Astrocyte of the spinal cord (primary cell): ENCODE data around the gene MRPL46.

Experiments used
- DNase-seq: peaks from one replicate; pipeline ENCODE4 v3.0.0; 2011; ENCODE audit warnings: low read depth, low spot score
- H3K4me3 ChIP-seq: 2 replicates; pipeline ENCODE4 v1.5.1; 2011; ENCODE audit warnings: low read depth, mild to moderate bottlenecking, low read length, moderate library complexity
- in situ Hi-C: cut with HindIII; loops from 2 replicates; pipeline ENCODE4 v1.10.0; 2017; ENCODE audit warnings: low sequenced_read_pairs
- TF ChIP-seq, protein P1 (sequence below): IDR thresholded peaks from 2 replicates; pipeline ENCODE4 v1.5.1; 2012; ENCODE audit warnings: low read depth, mild to moderate bottlenecking, low read length, inconsistent platforms

Gene MRPL46

DNA sequence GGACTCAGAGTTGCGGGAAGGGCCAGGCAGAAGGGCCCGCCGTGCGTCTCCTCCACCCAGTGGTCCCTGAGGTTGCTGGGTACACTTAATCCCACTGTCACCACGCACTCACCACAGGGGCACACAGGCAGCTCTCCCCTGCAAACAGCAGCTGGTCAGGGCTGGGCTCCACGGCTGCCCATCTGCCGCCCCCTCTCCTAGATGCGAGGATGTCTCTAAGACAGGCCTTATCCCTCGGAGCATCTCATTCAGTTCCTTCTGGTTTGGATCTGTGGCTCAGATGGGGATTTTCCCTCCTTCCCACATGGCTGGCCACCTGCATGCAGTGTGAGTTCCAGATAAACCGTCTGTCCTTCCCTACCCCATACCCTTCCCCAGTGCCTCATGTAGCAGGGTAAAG lies 26.7 kb upstream of the MRPL46 start:
- in situ Hi-C loops, result no loop called here
- H3K4me3 ChIP-seq, result no peak overlapping the region
- TF ChIP-seq, protein P1, sequence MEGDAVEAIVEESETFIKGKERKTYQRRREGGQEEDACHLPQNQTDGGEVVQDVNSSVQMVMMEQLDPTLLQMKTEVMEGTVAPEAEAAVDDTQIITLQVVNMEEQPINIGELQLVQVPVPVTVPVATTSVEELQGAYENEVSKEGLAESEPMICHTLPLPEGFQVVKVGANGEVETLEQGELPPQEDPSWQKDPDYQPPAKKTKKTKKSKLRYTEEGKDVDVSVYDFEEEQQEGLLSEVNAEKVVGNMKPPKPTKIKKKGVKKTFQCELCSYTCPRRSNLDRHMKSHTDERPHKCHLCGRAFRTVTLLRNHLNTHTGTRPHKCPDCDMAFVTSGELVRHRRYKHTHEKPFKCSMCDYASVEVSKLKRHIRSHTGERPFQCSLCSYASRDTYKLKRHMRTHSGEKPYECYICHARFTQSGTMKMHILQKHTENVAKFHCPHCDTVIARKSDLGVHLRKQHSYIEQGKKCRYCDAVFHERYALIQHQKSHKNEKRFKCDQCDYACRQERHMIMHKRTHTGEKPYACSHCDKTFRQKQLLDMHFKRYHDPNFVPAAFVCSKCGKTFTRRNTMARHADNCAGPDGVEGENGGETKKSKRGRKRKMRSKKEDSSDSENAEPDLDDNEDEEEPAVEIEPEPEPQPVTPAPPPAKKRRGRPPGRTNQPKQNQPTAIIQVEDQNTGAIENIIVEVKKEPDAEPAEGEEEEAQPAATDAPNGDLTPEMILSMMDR, result no peak
- no peak for DNase-seq

DNA sequence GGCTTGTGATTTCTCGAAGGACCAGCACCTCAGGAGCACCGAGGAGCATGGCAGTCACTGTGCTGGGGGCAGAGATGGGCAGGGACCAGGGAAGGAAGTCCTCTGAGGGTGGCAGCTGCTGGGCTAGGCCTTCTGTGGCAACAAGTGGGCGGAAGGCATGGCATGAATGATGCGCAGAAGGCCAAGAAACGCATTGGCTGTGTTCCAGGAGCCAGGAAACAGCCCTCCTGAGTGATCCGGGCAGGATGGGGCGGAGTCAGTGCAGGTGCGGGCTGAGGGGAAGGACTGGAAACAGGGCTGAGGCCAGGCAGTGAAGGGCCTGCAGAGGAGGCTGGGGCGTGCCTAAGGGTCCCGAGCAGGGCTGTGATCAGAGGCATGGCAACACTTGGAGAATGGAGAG lies 24.0 kb upstream of the MRPL46 start:
- in situ Hi-C loops, result no loop called here
- no peak overlapping the region for H3K4me3 ChIP-seq
- DNase-seq, result no peak
- TF ChIP-seq, protein P1, result no peak

DNA sequence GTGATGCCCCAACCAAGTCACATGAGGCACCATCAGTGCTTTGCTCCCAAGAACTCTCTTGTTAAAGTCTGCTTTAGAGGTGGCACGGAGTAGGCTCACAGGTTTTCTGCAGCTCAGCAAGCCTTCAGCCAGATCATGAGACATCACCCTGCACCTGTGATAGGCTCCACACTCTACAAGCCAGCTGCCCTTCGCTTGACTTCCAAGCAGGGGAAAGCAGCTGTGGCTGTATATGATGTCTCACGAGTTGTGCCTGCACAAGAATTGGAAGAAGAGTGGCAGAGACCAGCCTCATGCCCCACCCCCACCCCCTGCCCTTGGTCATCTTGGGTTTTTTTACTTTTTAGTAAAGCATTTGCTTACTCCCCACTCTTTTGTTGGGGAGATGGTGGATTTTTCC lies 22.8 kb upstream of the MRPL46 start:
- TF ChIP-seq, protein P1, result no peak
- in situ Hi-C loops, result no loop called here
- no peak overlapping the region for H3K4me3 ChIP-seq
- no peak for DNase-seq

DNA sequence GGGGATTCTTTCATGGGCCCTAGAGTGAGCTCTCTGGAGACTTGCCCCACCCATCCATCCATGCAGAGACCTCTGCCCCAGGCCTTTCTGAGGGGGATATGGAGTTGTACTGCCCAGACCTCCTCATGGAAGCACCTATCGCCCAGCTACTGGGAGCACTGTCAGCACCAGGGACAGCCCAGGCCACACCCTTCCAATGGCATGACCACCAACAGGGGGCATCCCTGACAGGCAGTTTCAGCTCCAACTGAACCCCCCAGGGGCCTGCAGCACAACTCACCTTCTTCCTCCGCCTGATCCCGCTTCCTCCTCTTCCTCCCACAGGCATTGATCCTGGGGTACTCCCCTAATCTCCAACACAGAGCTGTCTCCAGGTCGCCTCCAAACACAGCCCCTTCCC lies 22.1 kb upstream of the MRPL46 start:
- in situ Hi-C loops, result no loop called here
- no peak for DNase-seq
- TF ChIP-seq, protein P1, result no peak
- no peak overlapping the region for H3K4me3 ChIP-seq

DNA sequence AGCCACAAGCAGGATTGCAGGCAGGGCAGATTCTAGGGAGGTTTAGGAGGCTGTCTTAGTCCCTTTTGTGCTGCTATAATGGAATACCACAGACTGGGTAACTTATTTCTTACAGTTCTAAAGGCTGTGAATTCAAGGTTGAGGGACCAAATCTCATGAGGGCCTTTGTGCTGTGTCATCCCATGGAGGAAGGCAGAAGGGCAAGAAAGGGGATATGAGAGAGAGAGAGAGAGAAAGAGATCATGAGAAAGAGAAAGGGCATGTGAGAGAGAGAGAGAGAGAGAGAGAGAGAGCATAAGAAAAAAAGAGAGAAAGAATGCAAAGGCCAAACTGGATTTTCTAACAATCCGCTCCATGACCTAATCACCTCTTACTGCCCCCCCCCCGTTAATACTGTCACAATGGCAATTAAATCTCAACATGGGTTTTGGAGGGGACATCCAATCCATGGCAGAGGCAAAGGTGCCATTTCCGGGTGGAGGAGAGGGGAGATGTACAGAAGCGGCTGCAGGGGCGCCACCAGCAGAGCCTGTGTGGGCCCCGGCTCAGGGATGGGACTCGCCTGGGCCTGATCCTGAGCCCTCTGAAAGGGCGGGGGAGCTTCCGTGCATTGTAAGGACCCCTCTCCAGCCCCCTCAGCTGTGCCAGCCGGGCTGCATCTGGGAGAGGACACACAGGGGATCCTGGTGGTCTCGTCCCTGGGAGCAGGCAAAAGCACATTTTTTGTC lies 20.8 kb upstream of the MRPL46 start:
- TF ChIP-seq, protein P1, result no peak
- no peak overlapping the region for H3K4me3 ChIP-seq
- in situ Hi-C loops, result no loop called here
- no peak for DNase-seq

DNA sequence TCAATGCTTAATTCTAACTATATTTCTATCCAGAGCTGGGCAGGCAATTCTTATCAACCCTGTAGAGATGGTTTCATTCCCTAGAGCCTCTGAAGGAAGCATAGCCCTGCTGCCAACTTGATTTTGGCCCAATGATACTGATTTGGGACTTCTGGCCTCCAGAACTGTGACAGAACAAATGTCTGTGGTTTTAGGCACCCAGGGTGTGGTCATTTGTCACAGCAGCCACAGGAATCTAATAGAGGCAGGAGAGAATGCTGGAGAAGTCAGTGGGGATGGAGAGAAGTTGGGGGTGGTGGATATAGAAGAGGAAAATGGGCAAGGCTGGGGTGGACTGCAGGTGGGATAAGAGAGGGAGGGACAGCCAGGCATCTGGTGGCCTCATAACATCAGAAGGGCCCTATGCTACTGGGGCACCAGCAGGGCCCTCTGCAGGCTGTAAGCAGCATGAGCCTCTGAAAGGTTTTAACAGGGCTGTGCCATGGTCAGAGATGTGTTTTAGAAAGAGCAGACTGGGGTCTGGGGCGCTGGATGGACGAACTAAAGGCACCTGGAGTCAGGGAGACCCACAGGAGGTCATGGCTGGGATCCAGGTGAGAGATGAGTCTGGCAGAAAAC lies 20.1 kb upstream of the MRPL46 start:
- no peak overlapping the region for H3K4me3 ChIP-seq
- DNase-seq, result no peak
- TF ChIP-seq, protein P1, result no peak
- in situ Hi-C loops, result no loop called here
